Adrenal gland (tissue), 5 donors: ENCODE results near the gene ST6GALNAC5.

Source experiments
- CTCF ChIP-seq, 6 experiments: fragments of 450-650 bp in 4 of 6; fragments of 200-600 bp in 2 of 6; sonication (generic) in 1 of 6; IDR thresholded peaks; 1 replicate in 5 of 6; 2 replicates in 1 of 6; pipeline versions ENCODE4 v1.5.1 to v1.8.0; 2016 to 2021; ENCODE audit warnings: antibody characterized with exemption in 6 of 6, mild to moderate bottlenecking in 2 of 6, moderate library complexity in 1 of 6
- POLR2A ChIP-seq, 2 donors: fragments of 450-650 bp; IDR thresholded peaks; one replicate each; pipeline ENCODE4 v1.6.1; 2017; ENCODE audit warnings: antibody characterized with exemption in 2 of 2, mild to moderate bottlenecking in 2 of 2, moderate library complexity in 1 of 2
- donor health status: DM: no; HTN: no; CAD: no.

- TF ChIP-seq CTCF (IDR thresholded peaks at IDR 0.05) = peak in 4 of 6 experiments; percentile 25 to 37 (median 28)
- peak in 1 of 2 donors; percentile 22 for TF ChIP-seq POLR2A (IDR thresholded peaks at IDR 0.05)
These were observed 1.0 kb downstream of the ST6GALNAC5 start for GRCh38 chr1:76868154-76868882.
